GM06990 (cell line): ENCODE results near the gene MTCL1.

Experiments
- DNase-seq: peaks from one replicate; pipeline ENCODE4 v3.0.0-alpha.2; 2011; ENCODE audit not compliant: insufficient read length; ENCODE audit errors: extremely low read depth
- H3K27me3 ChIP-seq: replicated peaks from 2 replicates; pipeline ENCODE4 v1.6.0; 2011; ENCODE audit warnings: low read length; ENCODE audit not compliant: control insufficient read depth, insufficient read depth
- H3K36me3 ChIP-seq: 2 replicates; pipeline ENCODE4 v1.5.1; 2011; ENCODE audit warnings: low read length; ENCODE audit not compliant: control insufficient read depth, insufficient read depth
- H3K4me3 ChIP-seq: replicated peaks from 2 replicates; pipeline ENCODE4 v1.5.1; 2011; ENCODE audit warnings: low read depth, mild to moderate bottlenecking, control low read depth, low read length
- TF ChIP-seq, protein P1 (sequence below): IDR thresholded peaks from 2 replicates; pipeline ENCODE4 v1.5.1; 2011; ENCODE audit warnings: low read length, control low read depth, mild to moderate bottlenecking, inconsistent platforms; ENCODE audit not compliant: insufficient read depth, poor library complexity, severe bottlenecking

MTCL1 gene

DNA sequence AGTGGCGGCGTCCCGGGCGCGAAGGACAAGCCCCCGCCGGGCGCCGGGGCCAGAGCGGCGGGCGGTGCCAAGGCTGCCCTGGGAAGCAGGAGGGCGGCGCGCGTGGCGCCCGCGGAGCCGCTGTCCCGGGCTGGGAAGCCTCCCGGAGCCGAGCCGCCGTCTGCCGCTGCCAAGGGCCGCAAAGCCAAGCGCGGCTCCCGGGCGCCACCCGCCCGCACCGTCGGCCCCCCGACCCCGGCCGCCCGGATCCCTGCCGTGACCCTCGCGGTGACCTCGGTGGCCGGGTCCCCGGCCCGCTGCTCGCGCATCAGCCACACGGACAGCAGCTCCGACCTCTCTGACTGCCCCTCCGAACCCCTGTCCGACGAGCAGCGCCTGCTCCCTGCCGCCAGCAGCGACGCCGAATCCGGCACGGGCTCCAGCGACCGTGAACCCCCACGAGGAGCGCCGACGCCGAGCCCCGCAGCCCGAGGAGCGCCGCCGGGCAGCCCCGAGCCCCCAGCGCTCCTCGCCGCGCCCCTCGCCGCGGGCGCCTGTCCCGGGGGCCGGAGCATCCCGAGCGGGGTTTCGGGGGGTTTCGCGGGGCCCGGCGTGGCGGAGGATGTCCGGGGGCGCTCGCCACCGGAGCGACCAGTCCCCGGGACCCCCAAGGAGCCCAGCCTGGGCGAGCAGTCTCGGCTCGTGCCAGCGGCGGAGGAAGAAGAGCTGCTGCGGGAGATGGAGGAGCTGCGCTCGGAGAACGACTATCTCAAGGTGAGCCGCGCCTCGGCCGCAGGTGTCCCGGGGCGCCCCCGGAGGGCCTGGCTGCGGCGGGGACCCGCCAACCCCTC lies 820 bp downstream of the MTCL1 start:
- Histone ChIP-seq H3K36me3 (no peaks in the 10 kb centered on the region), H3K27me3 (peaks cover 2% of the 10 kb centered on the region), H3K4me3 (peak overlapping the region; percentile 48)
- TF ChIP-seq, protein P1, sequence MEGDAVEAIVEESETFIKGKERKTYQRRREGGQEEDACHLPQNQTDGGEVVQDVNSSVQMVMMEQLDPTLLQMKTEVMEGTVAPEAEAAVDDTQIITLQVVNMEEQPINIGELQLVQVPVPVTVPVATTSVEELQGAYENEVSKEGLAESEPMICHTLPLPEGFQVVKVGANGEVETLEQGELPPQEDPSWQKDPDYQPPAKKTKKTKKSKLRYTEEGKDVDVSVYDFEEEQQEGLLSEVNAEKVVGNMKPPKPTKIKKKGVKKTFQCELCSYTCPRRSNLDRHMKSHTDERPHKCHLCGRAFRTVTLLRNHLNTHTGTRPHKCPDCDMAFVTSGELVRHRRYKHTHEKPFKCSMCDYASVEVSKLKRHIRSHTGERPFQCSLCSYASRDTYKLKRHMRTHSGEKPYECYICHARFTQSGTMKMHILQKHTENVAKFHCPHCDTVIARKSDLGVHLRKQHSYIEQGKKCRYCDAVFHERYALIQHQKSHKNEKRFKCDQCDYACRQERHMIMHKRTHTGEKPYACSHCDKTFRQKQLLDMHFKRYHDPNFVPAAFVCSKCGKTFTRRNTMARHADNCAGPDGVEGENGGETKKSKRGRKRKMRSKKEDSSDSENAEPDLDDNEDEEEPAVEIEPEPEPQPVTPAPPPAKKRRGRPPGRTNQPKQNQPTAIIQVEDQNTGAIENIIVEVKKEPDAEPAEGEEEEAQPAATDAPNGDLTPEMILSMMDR: no peak
- DNase-seq: no peak

DNA sequence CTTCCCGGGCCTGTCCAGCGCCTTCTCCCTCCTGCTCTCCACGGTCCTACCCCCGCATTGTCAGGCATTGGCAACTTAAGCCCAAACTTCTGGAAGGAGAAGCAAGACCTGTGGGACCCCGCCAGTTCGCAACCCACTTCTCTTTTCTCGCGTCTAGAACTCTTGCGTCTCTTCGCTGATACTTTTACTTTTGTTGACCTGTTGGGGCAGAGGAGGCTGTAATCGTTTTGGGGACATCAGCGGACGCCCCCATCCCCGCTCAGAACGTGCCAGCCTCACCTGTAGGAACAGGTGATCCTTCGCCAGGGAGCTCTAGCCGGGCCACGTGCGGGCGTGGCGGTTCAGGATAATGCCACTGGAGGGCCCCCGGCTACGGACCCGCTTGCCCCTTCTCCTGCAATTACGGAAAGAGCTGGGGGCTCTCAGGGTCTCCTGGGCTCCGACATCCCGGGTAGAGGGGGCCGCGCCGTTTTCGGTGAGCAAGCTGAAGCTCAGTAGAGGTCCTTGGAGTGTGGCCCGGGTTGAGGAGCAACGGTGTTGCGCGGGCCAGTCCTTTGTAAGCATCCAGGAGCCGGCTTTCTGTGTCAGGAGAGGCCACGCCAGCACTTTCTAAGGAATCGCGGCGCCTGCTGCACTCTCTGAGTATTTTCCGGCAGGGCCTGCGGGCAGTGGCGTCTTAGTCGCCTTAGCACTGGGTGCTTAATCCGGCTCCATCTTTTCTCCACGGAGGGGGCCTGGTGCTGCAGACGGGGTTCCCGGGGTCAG lies 1.6 kb downstream of the MTCL1 start:
- H3K4me3 ChIP-seq: no peak overlapping the region; the same call in 1 of the 2 replicates
- no peak for DNase-seq

DNA sequence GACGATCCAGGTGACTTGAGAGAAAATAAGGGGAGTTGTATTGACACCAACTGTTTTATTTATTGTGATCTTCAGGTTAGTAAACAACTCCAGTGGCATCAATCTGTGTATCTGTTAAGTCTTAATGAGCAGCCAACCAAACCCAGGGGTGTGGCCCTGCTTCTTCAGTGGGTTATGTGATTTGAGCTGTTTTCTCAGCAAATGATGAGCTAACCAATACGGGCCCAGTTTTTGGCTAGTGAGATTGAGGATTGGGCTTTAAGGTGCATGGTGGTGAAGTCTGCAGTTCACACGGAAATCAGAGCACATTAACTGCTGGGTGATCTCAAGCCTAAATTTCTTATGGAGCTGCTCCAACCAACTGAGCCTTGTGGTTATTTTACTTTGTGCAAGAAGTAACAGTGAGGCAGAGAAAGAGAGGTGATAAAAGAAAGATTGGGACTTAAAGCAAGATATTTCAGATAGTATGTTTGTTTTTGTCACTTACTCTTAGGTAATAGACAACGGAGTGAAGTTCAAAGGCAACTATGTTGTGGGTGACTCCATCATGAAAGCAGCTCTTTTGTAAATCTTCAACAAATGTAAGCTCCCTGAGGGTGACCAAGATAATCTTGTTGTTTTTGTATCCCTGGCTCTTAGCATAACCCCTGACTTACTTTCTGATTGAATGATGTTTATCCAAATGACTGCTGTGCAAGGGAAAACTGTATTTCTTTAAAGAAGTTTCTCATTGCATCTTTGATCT lies 2.4 kb downstream of the MTCL1 start:
- Histone ChIP-seq H3K27me3 (peaks cover 2% of the 10 kb centered on the region), H3K4me3 (no peak overlapping the region), H3K36me3 (no peaks in the 10 kb centered on the region)
- DNase-seq: no peak
- TF ChIP-seq, protein P1: no peak

More for the DNA sequence above, 1.6 kb downstream of the MTCL1 start:
- peaks cover 2% of the 10 kb centered on the region for H3K27me3 ChIP-seq
- no peaks in the 10 kb centered on the region for H3K36me3 ChIP-seq
- TF ChIP-seq, protein P1: peak; percentile 24

DNA sequence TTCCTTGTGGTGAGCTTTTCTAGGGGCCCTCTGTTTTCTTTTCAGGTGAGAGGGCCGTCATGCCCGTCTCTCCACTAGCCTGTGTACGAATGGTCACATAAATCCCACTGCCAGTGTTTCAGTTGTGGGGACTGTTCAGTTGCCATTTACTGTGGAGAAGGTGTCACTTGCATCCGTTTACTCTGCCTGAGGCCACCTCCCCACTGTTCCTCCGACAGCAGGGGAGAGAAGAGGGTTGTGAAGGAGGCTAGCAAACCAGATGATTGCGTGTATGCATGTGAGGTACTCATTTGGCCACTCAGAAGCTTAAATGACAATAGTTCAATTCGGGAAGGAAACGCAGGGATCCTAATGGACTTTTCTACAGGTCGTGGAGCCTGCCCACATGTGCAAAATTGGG lies 3.3 kb downstream of the MTCL1 start:
- Histone ChIP-seq H3K4me3 (no peak overlapping the region), H3K27me3 (no peaks in the 10 kb centered on the region; the same call in none of the 2 replicates), H3K36me3 (no peaks in the 10 kb centered on the region)
- no peak for DNase-seq
- TF ChIP-seq, protein P1: no peak

DNA sequence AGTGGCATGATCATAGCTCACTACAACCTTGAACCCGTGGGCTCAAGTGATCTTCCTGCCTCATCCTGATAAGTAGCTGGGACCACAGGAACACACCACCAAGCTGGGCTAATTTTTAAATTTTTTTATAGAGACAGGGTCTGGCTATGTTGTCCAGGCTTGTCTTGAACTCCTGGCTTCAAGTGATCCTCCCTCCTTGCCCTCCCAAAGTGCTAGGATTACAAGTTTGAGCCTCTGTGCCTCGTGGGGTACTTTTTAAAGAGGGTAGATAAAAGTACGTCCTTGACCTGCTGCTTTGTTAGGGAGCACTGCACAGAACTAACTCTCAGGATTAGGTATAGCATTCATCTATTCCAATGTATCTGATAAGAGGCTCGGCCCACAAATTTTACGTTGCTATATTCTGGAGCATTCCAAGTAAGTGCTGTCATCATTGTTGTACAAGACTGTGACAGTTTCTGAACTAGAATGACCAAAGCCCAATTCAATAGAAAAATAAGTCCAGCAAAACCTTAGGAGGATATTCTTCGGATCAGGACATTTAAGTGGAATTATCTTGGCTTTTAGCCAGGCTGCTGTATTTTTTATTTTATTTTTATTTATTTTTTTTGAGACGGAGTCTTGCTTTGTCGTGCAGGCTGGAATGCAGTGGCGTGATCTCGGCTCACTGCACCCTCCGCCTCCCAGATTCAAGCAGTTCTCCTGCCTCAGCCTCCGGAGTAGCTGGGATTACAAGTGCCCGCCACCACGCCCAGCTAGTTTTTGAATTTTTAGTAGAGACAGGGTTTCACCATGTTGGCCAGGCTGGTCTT lies 4.1 kb downstream of the MTCL1 start:
- TF ChIP-seq, protein P1: no peak
- no peak for DNase-seq
- no peaks in the 10 kb centered on the region for H3K36me3 ChIP-seq
- no peaks in the 10 kb centered on the region; the same call in none of the 2 replicates for H3K27me3 ChIP-seq
- no peak overlapping the region for H3K4me3 ChIP-seq
